Uterus (tissue), 2 donors: ENCODE results near the gene FOXD4L1.
"Not testable (repeated sequence)": the region's sequence is repeated elsewhere in the genome, so short reads cannot be mapped to it uniquely, and the experiment has no call there.

Experiments
- POLR2A ChIP-seq, 2 donors: fragments of 450-650 bp; IDR thresholded peaks; one replicate each; pipeline ENCODE4 v1.6.1; 2016; ENCODE audit warnings: antibody characterized with exemption in 2 of 2, mild to moderate bottlenecking in 1 of 2, moderate library complexity in 1 of 2
- TF ChIP-seq, protein P1 (sequence below), 4 experiments: fragments of 200-600 bp in 2 of 4; fragments of 450-650 bp in 2 of 4; sonication (generic) in 2 of 4; IDR thresholded peaks; one replicate each; pipeline ENCODE4 v1.5.1; 2016 to 2019; ENCODE audit warnings: antibody characterized with exemption in 4 of 4, mild to moderate bottlenecking in 2 of 4, moderate library complexity in 1 of 4

- TF ChIP-seq, protein P1, sequence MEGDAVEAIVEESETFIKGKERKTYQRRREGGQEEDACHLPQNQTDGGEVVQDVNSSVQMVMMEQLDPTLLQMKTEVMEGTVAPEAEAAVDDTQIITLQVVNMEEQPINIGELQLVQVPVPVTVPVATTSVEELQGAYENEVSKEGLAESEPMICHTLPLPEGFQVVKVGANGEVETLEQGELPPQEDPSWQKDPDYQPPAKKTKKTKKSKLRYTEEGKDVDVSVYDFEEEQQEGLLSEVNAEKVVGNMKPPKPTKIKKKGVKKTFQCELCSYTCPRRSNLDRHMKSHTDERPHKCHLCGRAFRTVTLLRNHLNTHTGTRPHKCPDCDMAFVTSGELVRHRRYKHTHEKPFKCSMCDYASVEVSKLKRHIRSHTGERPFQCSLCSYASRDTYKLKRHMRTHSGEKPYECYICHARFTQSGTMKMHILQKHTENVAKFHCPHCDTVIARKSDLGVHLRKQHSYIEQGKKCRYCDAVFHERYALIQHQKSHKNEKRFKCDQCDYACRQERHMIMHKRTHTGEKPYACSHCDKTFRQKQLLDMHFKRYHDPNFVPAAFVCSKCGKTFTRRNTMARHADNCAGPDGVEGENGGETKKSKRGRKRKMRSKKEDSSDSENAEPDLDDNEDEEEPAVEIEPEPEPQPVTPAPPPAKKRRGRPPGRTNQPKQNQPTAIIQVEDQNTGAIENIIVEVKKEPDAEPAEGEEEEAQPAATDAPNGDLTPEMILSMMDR (IDR thresholded peaks at IDR 0.05), result not testable (repeated sequence)
- not testable (repeated sequence) for TF ChIP-seq POLR2A (IDR thresholded peaks at IDR 0.05)
Observed at GRCh38 chr2:113541976-113542485, 43.6 kb downstream of the FOXD4L1 start.
